ENCODE results near the gene TBC1D20. TPM values are rescaled to one million over a fixed set of nuclear protein-coding genes. Genes with fewer than 3 reads are reported as not detected.

TBC1D20 gene
- total and polyA plus RNA-seq, 2 donors (not counting 1 experiment from before 2014, with no cell fraction given), result 33.9 to 38.3 TPM

- Histone ChIP-seq H3K36me3 (ENCODE audit: control insufficient read depth, insufficient read depth, low read length) (peaks cover 22% of the 10 kb centered on the region), H4K20me1 (ENCODE audit: control insufficient read depth, extremely low read depth, insufficient read depth, low read length) (no peaks in the 10 kb centered on the region)
Measured at GRCh38 chr20:438571-439469, 23.5 kb downstream of the TBC1D20 start.

GRCh38 chr20:437787-438486 is 24.4 kb downstream of the TBC1D20 start:
- DNase-seq (ENCODE audit: low read depth in 2 of 2), result no peak
- Histone ChIP-seq H3K36me3 (ENCODE audit: control insufficient read depth, insufficient read depth, low read length) (peaks cover 22% of the 10 kb centered on the region), H3K27ac (ENCODE audit: insufficient read depth, low read length) (no peak overlapping the region)

More at GRCh38 chr20:438571-439469, 23.5 kb downstream of the TBC1D20 start:
- H3K9ac ChIP-seq (ENCODE audit: insufficient read depth, low read length), result no peak overlapping the region
- no peaks in the 10 kb centered on the region for H3K9me3 ChIP-seq (ENCODE audit: control insufficient read depth, insufficient read depth, low read depth, low read length)
- TF ChIP-seq CTCF (conservative IDR thresholded peaks at IDR 0.05 in 1 of 2, IDR thresholded peaks at IDR 0.05 in 1 of 2; ENCODE audit: low read depth in 1 of 2, low read length in 2 of 2) (no peak), EZH2 (IDR thresholded peaks at IDR 0.05; ENCODE audit: low read length, missing control alignments) (no peak)
- no peaks in the 10 kb centered on the region for H3K27me3 ChIP-seq (ENCODE audit: control insufficient read depth, insufficient read depth, low read length)
- H3K4me3 ChIP-seq (replicated peaks in 1 of 4; ENCODE audit: control extremely low read depth in 1 of 4, insufficient read depth in 1 of 4, low read depth in 3 of 4, low read length in 4 of 4), result no peak overlapping the region
- H2AFZ ChIP-seq (ENCODE audit: low read length), result no peak overlapping the region
- no peak for DNase-seq (ENCODE audit: low read depth in 2 of 2)
- H3K4me2 ChIP-seq (ENCODE audit: extremely low read depth, insufficient read depth, low read length), result no peak overlapping the region
- H3K79me2 ChIP-seq (ENCODE audit: control insufficient read depth, insufficient read depth, low read length), result no peaks in the 10 kb centered on the region
- H3K4me1 ChIP-seq (ENCODE audit: control insufficient read depth, extremely low read depth, insufficient read depth, low read length), result no peaks in the 10 kb centered on the region
- H3K27ac ChIP-seq (ENCODE audit: insufficient read depth, low read length), result no peak overlapping the region

More at GRCh38 chr20:437787-438486, 24.4 kb downstream of the TBC1D20 start:
- no peaks in the 10 kb centered on the region for H3K27me3 ChIP-seq (ENCODE audit: control insufficient read depth, insufficient read depth, low read length)
- H4K20me1 ChIP-seq (ENCODE audit: control insufficient read depth, extremely low read depth, insufficient read depth, low read length), result no peaks in the 10 kb centered on the region
- H3K9me3 ChIP-seq (ENCODE audit: control insufficient read depth, insufficient read depth, low read depth, low read length), result no peaks in the 10 kb centered on the region
- H3K79me2 ChIP-seq (ENCODE audit: control insufficient read depth, insufficient read depth, low read length), result no peaks in the 10 kb centered on the region
- TF ChIP-seq EZH2 (IDR thresholded peaks at IDR 0.05; ENCODE audit: low read length, missing control alignments) (no peak), CTCF (conservative IDR thresholded peaks at IDR 0.05 in 1 of 2, IDR thresholded peaks at IDR 0.05 in 1 of 2; ENCODE audit: low read depth in 1 of 2, low read length in 2 of 2) (no peak)
- H3K9ac ChIP-seq (ENCODE audit: insufficient read depth, low read length), result no peak overlapping the region
- no peak overlapping the region for H3K4me2 ChIP-seq (ENCODE audit: extremely low read depth, insufficient read depth, low read length)
- H2AFZ ChIP-seq (ENCODE audit: low read length), result no peak overlapping the region
- no peak overlapping the region for H3K4me3 ChIP-seq (replicated peaks in 1 of 4; ENCODE audit: control extremely low read depth in 1 of 4, insufficient read depth in 1 of 4, low read depth in 3 of 4, low read length in 4 of 4)
- H3K4me1 ChIP-seq (ENCODE audit: control insufficient read depth, extremely low read depth, insufficient read depth, low read length), result no peaks in the 10 kb centered on the region
